Colonic mucosa (tissue), 4 donors: Measurements from ENCODE around the gene RAPGEF1. TPM values are rescaled to one million over a fixed set of nuclear protein-coding genes. Genes with fewer than 3 reads are reported as not detected.

Source experiments
- DNase-seq: peaks from one replicate; pipeline ENCODE4 v3.0.0-alpha.2; 2020
- H3K27ac ChIP-seq: fragments of 200-600 bp; one replicate; pipeline ENCODE4 v1.8.0; 2021
- H3K27me3 ChIP-seq: fragments of 200-600 bp; one replicate; pipeline ENCODE4 v1.8.0; 2021
- H3K36me3 ChIP-seq: fragments of 200-600 bp; one replicate; pipeline ENCODE4 v1.8.0; 2021
- H3K4me1 ChIP-seq: fragments of 200-600 bp; one replicate; pipeline ENCODE4 v1.8.0; 2021; ENCODE audit warnings: mild to moderate bottlenecking
- H3K4me3 ChIP-seq: fragments of 200-600 bp; one replicate; pipeline ENCODE4 v1.8.0; 2021
- H3K9ac ChIP-seq, 2 donors: one replicate each; pipeline ENCODE4 v1.7.0; 2013; ENCODE audit warnings: control low read depth in 2 of 2, low read depth in 2 of 2, low read length in 2 of 2
- H3K9me3 ChIP-seq: fragments of 200-600 bp; one replicate; pipeline ENCODE4 v1.8.0; 2021
- CTCF ChIP-seq: fragments of 200-600 bp; IDR thresholded peaks from one replicate; pipeline ENCODE4 v1.8.0; 2022; ENCODE audit warnings: antibody characterized with exemption, mild to moderate bottlenecking
- intact Hi-C: fragments of 100-400 bp; cut with DNase I; formaldehyde crosslinking; loops from one replicate; pipeline ENCODE4 v1.14.1; 2022
- total RNA-seq, 2 donors: library from RNA; stranded (reverse); fragmentation: NEBNext Ultra II Directional in 1 of 2; extraction: Animal tissue kit (Norgen Biotek cat#: 25700) in 1 of 2; gene quantifications; one replicate each; pipeline ENCODE4 v1.2.1, GENCODE V29; 2021
- donor health status: healthy.
- donor health status: DM: no; HTN: no; CAD: no.
- donor health status: DM: no; HTN: no; CAD: no.

RAPGEF1 gene
- total RNA-seq, 2 donors from 2014 or later: 47.2 to 58.6 TPM

DNA sequence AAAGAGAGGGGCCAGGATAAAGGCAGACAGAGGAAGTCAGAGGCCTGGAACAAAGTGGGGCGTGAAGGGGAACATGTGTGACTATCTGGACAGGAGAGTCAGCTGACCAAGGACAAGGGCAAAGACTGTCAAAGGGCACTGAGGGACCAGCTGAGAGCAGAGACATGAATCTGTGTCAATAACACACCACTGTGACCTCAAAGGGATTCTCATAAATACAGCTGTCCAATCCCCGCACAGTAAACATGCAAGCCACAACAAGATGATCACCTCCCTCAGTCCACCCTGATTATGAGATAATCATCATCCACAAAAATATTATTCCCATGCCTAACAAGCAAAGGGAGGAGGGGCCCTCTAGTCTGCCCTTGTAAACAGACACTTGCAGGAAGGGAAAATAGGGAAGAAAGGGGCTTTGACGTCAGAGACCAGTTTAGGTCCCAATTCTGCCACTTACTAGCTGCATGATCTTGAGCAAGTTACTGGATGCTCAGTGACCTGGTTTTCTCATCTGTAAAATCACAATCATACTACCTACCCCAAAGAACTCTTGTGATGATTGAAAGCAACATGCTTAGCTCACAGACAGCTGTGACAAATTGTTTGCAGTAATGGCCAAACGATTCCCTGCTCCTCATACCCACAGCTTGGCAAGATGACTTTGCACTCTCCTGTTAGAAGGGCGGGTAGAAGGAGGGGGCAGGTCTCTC lies 41.8 kb downstream of the RAPGEF1 start:
- no peak for DNase-seq
- Histone ChIP-seq H3K9me3 (no peaks in the 10 kb centered on the region), H3K4me3 (no peak overlapping the region), H3K4me1 (no peaks in the 10 kb centered on the region), H3K9ac (no peak overlapping the region), H3K27me3 (no peaks in the 10 kb centered on the region), H3K27ac (no peak overlapping the region), H3K36me3 (no peaks in the 10 kb centered on the region)
- intact Hi-C loops: no loop called here
- no peak for TF ChIP-seq CTCF

- Histone ChIP-seq H3K9me3 (no peaks in the 10 kb centered on the region), H3K27me3 (no peaks in the 10 kb centered on the region), H3K9ac (no peak overlapping the region), H3K4me1 (no peaks in the 10 kb centered on the region), H3K36me3 (no peaks in the 10 kb centered on the region), H3K4me3 (no peak overlapping the region), H3K27ac (no peak overlapping the region)
- TF ChIP-seq CTCF: no peak
- DNase-seq: no peak
- intact Hi-C loops: no loop called here
These were observed 42.8 kb downstream of the RAPGEF1 start for GRCh38 chr9:131697097-131697496.

DNA sequence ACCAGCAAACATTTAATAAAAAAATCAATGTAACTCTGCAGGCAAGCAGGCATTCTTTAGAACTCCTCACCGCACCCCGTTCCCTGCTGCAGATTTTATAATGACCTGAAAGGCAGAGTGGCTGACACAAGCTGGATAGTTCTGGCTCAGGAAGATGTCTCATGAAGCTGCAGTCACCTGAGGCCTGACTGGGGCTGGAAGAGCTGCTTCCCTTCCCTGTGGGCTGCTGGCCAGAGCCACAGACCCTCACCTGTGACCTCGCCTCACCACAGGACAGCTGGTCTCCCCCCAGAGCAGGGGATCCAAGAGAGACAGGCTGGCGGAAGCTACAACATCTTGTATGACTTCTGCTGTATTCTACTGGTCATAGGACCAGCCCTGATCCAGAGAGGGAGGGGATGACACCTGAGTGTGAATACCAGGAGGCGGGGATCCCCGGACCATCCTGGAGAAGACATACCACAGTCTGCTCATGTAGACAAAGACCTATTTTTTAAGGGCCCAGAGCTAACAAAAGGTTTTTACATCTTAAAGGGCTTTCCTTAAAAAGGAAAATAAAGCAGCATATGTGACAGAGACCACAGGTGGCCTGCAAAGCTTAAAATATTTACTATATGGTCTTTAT lies 43.9 kb downstream of the RAPGEF1 start:
- Histone ChIP-seq H3K36me3 (no peaks in the 10 kb centered on the region), H3K27me3 (no peaks in the 10 kb centered on the region), H3K9me3 (no peaks in the 10 kb centered on the region), H3K4me3 (no peak overlapping the region), H3K27ac (no peak overlapping the region), H3K9ac (no peak overlapping the region), H3K4me1 (no peaks in the 10 kb centered on the region)
- intact Hi-C loops: no loop called here
- no peak for TF ChIP-seq CTCF
- no peak for DNase-seq

- Histone ChIP-seq H3K4me3 (no peak overlapping the region), H3K27ac (no peak overlapping the region), H3K4me1 (no peaks in the 10 kb centered on the region), H3K9ac (no peak overlapping the region), H3K9me3 (no peaks in the 10 kb centered on the region), H3K27me3 (no peaks in the 10 kb centered on the region), H3K36me3 (no peaks in the 10 kb centered on the region)
- no peak for DNase-seq
- intact Hi-C loops: no loop called here
- TF ChIP-seq CTCF: no peak
These were observed 44.5 kb downstream of the RAPGEF1 start for GRCh38 chr9:131695366-131695765.

DNA sequence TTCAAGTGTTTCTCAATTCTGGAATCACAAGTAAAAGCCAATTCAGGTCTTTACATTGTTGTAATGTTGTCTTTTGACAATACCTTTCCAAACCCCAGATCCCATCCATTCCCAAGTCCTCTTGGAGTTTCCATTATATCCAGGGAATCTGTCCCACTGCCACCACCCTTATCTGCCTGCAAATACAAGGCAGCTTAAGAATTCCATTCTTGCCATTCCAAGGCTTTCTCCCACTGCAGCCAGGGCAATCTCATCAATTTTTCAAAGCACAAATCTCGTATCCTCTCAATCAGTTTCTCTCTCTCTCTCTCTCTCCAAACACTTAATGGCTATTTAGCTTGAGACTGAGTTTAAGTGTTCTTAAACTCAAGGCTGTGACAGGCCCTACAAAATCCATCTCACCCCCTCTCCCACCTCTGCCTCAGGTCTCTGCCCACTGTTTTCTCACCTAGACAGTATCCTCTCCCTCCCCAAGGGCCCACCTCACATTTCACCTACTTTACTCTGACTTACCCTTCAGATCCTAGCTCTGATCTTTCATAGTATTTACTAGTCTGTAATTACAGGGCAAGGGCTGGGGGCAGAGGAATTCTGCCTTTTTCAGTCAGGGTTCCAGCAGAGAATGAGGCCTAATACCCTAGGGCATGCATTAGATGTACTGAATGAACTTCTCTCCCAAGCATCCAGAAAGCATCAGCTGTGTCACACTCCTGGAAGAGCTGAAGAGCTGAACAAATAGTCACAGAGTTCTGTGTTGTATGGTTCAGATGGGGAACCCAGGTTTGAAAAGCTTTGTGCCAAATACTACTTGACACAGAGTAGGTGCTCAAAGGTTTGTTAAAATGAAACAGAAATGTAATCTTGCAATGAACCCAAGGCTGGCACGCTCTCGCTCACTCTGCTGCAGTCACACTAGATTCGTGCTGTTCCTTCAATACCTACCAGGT lies 46.0 kb downstream of the RAPGEF1 start:
- Histone ChIP-seq H3K27me3 (no peaks in the 10 kb centered on the region), H3K27ac (no peak overlapping the region), H3K4me3 (no peak overlapping the region), H3K9me3 (no peaks in the 10 kb centered on the region), H3K4me1 (no peaks in the 10 kb centered on the region), H3K36me3 (no peaks in the 10 kb centered on the region), H3K9ac (no peak overlapping the region)
- intact Hi-C loops: no loop called here
- TF ChIP-seq CTCF: no peak
- no peak for DNase-seq
